SIG-M5 treated with dmso at 0.1 percent for 504 hours (cell line): ENCODE data around the gene RAB11FIP5.
"Not testable (repeated sequence)": the region's sequence is repeated elsewhere in the genome, so short reads cannot be mapped to it uniquely, and the experiment has no call there.

Source experiments
- DNase-seq: peaks from one replicate; lab custom pipeline; 2025; ENCODE audit not compliant: unreplicated experiment; lab: John Stamatoyannopoulos, UW

The RAB11FIP5 gene, protein sequence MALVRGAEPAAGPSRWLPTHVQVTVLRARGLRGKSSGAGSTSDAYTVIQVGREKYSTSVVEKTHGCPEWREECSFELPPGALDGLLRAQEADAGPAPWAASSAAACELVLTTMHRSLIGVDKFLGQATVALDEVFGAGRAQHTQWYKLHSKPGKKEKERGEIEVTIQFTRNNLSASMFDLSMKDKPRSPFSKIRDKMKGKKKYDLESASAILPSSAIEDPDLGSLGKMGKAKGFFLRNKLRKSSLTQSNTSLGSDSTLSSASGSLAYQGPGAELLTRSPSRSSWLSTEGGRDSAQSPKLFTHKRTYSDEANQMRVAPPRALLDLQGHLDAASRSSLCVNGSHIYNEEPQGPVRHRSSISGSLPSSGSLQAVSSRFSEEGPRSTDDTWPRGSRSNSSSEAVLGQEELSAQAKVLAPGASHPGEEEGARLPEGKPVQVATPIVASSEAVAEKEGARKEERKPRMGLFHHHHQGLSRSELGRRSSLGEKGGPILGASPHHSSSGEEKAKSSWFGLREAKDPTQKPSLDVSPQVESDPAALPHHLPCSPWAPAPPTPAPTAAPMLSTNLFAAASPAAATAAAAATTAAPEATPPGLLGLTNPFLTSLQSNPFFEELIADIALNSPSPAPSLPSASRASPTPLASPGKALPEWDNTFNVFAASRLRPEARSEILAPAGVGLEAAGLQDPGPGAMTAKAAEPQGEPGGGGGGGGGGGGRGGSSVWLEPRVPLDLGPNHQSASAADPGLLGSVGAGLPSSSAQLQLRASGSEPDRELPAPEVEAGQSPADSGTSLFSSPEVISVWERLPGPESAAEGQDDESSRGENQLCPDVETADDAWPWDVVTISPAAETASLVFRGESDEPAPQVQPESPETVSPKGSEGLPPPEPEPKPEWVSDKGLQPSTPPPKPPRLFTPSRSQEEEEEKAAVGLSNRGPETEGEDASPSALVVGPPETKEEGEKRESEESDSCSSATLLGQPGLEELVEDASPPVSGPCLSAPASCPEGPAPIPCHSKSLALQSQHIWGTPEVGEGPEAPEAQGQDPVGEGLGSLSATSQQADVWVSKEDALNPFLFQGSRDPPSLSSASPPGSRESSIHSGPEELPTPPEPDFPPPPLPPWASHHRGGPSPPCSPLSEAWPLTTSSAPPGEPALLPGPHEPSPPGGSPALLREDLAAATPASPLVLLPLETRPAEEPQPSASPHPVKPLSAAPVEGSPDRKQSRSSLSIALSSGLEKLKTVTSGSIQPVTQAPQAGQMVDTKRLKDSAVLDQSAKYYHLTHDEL (N-terminal part only)

DNA sequence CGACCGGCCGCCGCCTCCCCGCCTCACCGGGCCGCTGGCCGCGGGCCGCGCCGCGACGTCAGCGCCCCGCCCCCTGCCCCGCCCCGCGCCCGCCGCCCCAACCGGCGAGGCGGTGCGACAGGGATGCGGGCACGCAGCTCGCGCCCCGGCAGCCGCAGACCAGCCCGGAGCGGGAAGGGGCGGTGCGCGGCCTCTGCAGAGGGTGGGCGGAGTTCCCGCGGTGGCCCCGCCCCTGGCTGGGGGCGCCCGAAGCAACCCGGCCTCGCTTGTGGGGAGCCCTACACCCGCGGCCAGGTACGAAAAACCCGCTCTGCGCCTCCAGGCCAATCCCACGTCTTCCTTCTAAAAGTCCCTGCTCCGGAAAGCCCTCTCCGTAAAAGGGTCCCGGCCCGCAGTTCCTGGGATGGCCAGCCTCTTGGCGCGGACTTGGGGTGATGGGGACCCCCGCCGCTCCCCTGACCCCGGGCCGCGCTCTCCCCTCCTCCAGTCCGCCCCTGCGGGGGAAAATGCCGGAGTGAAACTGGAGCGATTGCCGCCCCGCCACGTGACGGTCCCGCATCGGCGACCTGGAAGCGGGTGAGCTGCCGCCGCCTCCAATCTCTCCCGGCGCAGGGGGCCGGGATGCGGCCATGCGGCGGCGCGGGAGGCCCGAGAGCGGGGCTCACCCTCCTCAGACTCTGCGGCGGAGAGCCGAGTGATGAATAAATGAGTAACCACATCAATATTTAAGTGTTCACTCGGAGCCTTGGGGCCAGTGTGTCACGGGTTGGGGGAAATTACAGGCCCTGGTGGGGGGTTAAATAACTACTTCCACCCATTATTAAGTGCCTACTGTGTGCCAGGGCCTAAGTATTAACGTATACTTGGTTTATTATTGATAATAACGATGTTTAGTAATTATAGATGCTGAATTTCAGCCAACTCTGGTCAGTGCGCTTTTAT is at the start of gene RAB11FIP5:
Gene RAB11FIP5, minus strand, starts transcription at position 36 of the 942 bp plus-strand sequence. CDS start 171 bp downstream, outside the sequence.
- DNase-seq, result peak; percentile 40

DNA sequence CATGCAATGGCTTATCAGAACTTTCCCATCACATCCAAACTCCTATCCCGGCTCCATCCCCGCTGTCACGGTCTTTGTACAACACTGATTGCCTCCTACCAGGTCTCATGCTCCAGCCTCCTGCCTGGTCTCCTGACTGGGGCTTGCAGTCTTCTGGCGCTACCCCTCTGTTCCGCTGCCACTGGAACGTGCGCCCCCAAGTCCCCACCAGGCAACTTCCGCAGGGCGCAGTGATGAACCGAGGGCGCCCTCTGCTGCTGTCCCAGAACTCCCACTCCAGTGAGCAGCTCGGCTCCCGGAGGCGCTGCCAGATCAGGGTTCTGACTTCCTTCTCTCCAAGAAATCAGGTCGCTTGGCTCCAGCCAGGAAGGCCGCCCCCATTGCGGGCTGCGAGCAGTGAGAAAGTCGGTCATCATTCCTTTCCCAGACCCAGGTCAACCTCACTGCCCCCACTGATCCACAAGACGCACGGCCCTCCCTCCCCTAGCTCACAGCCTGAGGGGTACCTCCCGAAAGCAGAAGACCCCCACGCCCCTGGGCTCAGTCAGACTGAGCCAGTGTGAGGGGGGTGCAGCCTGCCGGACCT is 43.9 kb upstream of the RAB11FIP5 start:
- peak; percentile 41 for DNase-seq

GRCh38 chr2:73142937-73143336 is 30.2 kb upstream of the RAB11FIP5 start:
- DNase-seq, result no peak

- DNase-seq, result no peak
These were observed 29.1 kb upstream of the RAB11FIP5 start for GRCh38 chr2:73141896-73142295.

- no peak for DNase-seq
These were observed 22.5 kb upstream of the RAB11FIP5 start for GRCh38 chr2:73135236-73135635.

- no peak for DNase-seq
These were observed 21.7 kb upstream of the RAB11FIP5 start for GRCh38 chr2:73134471-73134870.

DNA sequence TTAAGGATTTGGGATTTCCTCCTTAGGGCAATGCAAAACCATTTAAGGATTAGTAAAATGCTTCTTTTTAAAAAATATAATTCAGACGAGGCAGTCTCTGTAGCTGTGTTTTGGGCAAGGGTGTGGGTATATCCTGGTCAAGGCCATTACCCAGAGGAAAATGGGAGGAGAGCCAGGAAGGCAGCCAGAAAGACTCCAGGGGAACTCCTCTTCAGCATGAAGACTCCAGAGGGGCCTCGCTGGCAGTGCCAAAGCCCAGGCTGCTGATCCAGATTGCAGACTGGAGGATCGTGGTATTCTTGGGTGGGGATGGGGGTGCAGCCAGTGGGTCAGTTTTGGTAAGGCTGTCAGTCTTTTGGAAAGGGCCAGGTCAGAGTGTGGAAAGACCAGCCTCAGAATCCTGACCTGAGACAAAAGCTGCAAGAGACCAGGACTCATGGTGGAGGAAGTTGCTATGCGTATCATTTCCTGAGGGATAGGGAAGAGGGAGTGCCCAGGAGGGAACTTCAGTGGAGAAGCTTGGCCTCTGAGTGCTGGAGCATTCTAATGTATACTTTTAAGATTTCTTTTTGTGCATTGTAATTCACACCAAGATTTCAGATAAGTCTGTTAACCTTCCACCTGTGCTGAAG is 20.9 kb upstream of the RAB11FIP5 start:
- DNase-seq, result no peak

GRCh38 chr2:73131807-73132206 is 19.1 kb upstream of the RAB11FIP5 start:
- DNase-seq, result no peak

GRCh38 chr2:73130790-73131189 is 18.0 kb upstream of the RAB11FIP5 start:
- DNase-seq, result no peak

- DNase-seq, result no peak
These were observed 16.2 kb upstream of the RAB11FIP5 start for GRCh38 chr2:73128841-73129535.

DNA sequence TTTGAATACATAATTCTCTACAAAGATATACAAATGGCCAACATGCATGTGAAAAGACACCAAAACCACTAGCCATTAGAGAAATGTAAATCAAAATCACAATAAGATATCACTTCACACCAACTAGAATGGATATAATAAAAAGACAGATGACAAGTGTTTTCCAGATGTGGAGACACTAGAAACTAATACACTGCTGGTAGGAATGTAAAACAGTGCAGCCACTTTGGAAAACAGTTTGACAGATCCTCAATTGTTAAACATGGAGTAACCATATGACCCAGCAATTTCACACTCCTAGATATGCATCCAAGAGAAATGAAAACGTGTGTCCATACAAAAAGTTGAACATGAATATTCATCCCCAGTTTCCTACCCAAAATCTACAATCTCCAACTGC is 9.8 kb upstream of the RAB11FIP5 start:
- DNase-seq, result no peak

GRCh38 chr2:73119611-73120239 is 7.0 kb upstream of the RAB11FIP5 start:
- DNase-seq, result not testable (repeated sequence)

GRCh38 chr2:73117441-73117840 is 4.7 kb upstream of the RAB11FIP5 start:
- DNase-seq, result no peak

DNA sequence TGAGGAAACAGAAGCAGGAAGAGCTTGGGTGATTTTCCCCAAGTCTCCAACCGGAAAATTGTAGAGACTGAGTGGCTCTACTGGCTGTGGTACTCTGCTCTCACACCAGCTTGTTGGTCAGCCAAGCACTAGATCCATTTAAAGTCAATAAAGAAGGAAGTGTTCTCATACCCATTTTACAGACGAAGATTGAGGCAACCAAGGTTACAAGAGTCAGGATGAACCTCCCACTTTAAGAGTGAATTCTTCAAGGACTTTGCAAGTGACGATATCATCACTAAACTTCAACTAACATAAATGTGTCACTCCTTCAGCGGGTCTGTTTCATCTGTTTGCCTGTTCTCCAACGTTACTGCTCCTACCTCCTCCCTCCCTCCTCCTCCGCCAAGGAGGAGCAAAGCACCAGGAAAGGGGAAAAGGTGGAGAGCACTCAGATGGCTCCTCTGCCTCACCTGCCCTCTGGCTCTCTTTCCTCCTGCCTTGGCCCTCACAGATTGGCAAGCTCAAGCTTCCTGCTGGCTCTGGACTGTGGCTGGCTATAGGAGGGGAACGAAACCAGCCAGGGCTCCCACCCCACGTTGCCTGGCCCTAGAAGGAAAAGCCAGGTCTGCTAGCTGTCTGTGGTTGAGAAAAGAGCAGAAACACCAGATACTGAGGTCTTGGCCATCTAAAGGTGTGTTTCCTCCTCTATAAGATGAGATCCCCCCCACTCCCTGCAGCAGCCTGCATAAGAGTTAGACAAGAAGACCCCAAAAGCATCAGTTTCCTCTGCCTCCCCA is 3.6 kb upstream of the RAB11FIP5 start:
- DNase-seq, result no peak

- no peak for DNase-seq
These were observed 1.6 kb upstream of the RAB11FIP5 start for GRCh38 chr2:73114273-73114867.

DNA sequence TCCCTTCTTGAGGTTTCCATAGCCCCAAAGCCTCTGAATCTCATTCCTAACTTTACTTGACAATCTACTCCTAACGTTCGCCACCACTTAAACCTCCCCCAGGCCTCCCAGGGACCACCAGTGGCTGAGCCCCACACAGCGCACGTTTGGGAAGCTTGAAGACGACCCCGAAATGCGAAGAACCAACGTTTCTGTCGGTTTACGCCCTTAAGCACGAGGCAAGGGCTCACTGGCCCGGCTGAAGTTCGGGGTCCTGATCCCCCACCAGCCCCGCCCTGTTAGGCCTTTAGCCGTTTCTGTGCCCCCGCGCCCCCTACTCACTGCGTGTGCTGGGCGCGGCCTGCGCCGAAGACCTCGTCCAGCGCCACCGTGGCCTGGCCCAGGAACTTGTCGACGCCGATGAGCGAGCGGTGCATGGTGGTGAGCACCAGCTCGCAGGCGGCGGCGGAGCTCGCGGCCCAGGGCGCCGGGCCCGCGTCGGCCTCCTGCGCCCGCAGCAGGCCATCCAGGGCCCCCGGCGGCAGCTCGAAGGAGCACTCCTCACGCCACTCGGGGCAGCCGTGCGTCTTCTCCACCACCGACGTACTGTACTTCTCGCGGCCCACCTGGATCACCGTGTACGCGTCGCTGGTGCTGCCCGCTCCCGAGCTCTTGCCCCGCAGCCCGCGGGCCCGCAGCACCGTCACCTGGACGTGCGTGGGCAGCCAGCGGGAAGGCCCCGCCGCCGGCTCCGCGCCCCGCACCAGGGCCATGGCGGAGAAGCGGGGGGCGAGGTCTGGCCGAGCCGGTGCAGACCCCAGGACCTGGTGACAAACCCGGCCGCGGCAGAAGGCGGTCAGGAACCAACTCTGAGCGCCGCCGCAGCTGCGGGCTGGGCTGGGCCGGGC is 479 bp downstream of the RAB11FIP5 start:
- no peak for DNase-seq
